ENCODE measurements around the gene NR1D1.

GRCh38 chr17:40121181-40122135 is 21.1 kb upstream of the NR1D1 start, which contains the start of gene MSL1:
- no peak for TF ChIP-seq CTCF (IDR thresholded peaks at IDR 0.05; ENCODE audit: low read depth, low read length)
- no peak for TF ChIP-seq MAX (IDR thresholded peaks at IDR 0.05; ENCODE audit: low read depth, low read length)

Data from NB4 (cell line).